CD4-positive, alpha-beta T cell treated with Interferon gamma for 1 hour (primary cell): Measurements from ENCODE around the gene USF3.

Experiments used
- DNase-seq: peaks from one replicate; pipeline ENCODE4 v3.0.0-alpha.2; 2020

Gene USF3

GRCh38 chr3:113606539-113607218, 89.8 kb downstream of the USF3 start:
- DNase-seq, result peak; percentile 45

DNA sequence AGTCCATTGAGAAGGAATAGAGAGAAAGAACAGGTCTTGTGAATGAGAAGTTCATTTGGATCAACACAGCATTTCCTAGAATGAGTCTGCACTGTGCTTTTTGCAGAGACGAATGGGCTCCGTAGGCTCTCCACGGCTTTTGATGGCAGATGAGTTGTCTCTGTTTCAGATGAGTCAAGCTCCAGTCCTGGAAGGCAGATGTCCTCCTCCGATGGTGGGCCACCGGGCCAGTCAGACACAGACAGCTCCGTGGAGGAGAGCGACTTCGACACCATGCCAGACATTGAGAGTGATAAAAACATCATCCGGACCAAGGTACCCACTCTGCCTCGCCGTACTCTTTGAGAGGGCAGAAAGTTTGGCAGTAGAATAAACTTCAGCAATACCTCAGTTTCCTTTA, 93.6 kb downstream of the USF3 start:
- DNase-seq, result no peak

- DNase-seq, result no peak
Measured at GRCh38 chr3:113602256-113602655, 94.2 kb downstream of the USF3 start.

GRCh38 chr3:113601240-113601639, 95.2 kb downstream of the USF3 start:
- DNase-seq, result no peak

DNA sequence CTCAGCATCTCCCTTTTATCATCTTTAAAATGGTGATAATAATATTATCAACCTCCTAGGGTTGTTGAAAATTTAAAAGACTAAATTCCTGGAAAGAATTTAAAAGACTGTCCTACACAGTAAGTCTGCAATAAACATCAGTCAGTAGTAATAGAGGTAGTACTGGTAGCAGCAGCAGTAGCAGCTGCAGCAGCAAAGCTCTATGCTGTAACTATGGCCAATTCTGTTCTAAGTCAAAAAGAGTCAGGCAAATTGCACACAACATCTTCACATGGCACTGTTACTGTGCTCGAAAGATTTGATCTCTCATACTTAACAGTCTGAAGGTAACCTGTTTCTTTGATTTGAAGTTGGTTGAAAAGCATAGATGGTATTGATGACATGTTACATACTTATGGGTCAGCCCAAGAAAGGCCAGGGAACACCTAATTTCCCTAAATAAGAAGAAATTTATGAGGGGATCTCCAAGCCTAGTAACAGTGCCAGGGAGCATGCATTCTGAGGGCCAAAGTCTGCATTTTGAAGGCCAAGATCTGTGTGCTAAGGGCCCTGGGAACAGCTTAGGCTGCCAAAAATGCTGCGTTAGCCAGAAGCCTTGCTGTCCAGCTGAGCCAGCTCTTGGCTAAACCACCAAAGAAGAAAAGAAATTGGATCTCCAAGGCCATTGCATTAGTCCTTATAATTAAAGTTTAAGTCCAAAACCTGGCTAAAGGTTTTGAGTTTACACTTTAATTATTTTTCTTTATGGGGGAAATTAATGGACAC, 95.8 kb downstream of the USF3 start:
- no peak for DNase-seq
